DND-41 (cell line): ENCODE data around the gene RASGEF1C.

Experiments used
- ATAC-seq: fragments of 200-7000 bp; cut with Tn5 transposase; 3 replicates; pipeline ENCODE4 v1.9.1; 2021; ENCODE audit warnings: low read depth; ENCODE audit not compliant: insufficient read depth
- DNase-seq: peaks from one replicate; pipeline ENCODE4 v3.0.0-alpha.2; 2020
- H2AFZ ChIP-seq: 2 replicates; pipeline ENCODE4 v1.6.0; 2012; ENCODE audit warnings: low read depth, low read length
- H3K27ac ChIP-seq: 2 replicates; pipeline ENCODE4 v1.5.1; 2012; ENCODE audit warnings: low read length, inconsistent platforms
- H3K27me3 ChIP-seq: fragments of 200-600 bp; sonication (generic); 2 replicates; pipeline ENCODE4 v1.6.0; 2012; ENCODE audit warnings: low read length, mild to moderate bottlenecking, inconsistent platforms; ENCODE audit not compliant: insufficient read depth, poor library complexity
- H3K36me3 ChIP-seq: 2 replicates; pipeline ENCODE4 v1.5.1; 2012; ENCODE audit warnings: low read length, inconsistent platforms; ENCODE audit not compliant: insufficient read depth
- H3K4me1 ChIP-seq: 2 replicates; pipeline ENCODE4 v1.5.1; 2012; ENCODE audit warnings: mild to moderate bottlenecking, low read length; ENCODE audit not compliant: insufficient read depth
- H3K4me2 ChIP-seq: 2 replicates; pipeline ENCODE4 v1.6.0; 2012; ENCODE audit warnings: mild to moderate bottlenecking, moderate library complexity, low read length, inconsistent platforms; ENCODE audit not compliant: insufficient read depth
- H3K4me3 ChIP-seq, 2 experiments: fragments of 200-600 bp in 1 of 2; shearing (Covaris generic) in 1 of 2; 2 replicates each; pipeline ENCODE4 v1.5.1; 2012 to 2016; ENCODE audit warnings: inconsistent platforms in 2 of 2, low read length in 2 of 2, mild to moderate bottlenecking in 2 of 2, low read depth in 1 of 2, moderate library complexity in 1 of 2
- H3K79me2 ChIP-seq: 2 replicates; pipeline ENCODE4 v1.6.0; 2012; ENCODE audit warnings: low read length, inconsistent platforms; ENCODE audit not compliant: insufficient read depth
- H3K9ac ChIP-seq: 2 replicates; pipeline ENCODE4 v1.6.0; 2012; ENCODE audit warnings: low read depth, mild to moderate bottlenecking, inconsistent platforms, low read length, moderate library complexity
- H3K9me3 ChIP-seq: 2 replicates; pipeline ENCODE4 v1.5.1; 2012; ENCODE audit warnings: low read length, moderate library complexity, mild to moderate bottlenecking, inconsistent platforms; ENCODE audit not compliant: insufficient read depth, severe bottlenecking
- H4K20me1 ChIP-seq: 2 replicates; pipeline ENCODE4 v1.6.0; 2012; ENCODE audit warnings: low read length; ENCODE audit not compliant: insufficient read depth
- CTCF ChIP-seq: IDR thresholded peaks from 2 replicates; pipeline ENCODE4 v1.5.1; 2012; ENCODE audit warnings: borderline replicate concordance, low read length, moderate library complexity, mild to moderate bottlenecking; ENCODE audit not compliant: poor library complexity, severe bottlenecking; ENCODE audit errors: extremely low read depth
- EZH2 ChIP-seq: IDR thresholded peaks from 3 replicates; pipeline ENCODE4 v1.6.1; 2012; ENCODE audit warnings: borderline replicate concordance, low read depth, mild to moderate bottlenecking, moderate library complexity, low read length, inconsistent platforms; ENCODE audit not compliant: severe bottlenecking

RASGEF1C gene

GRCh38 chr5:180136630-180137381 lies 72.2 kb downstream of the RASGEF1C start:
- ATAC-seq (no peak), DNase-seq (no peak)
- H3K79me2 ChIP-seq: no peaks in the 10 kb centered on the region
- peaks cover 2% of the 10 kb centered on the region for H3K27me3 ChIP-seq
- no peaks in the 10 kb centered on the region for H3K4me1 ChIP-seq
- TF ChIP-seq EZH2 (no peak), CTCF (no peak)
- H3K36me3 ChIP-seq: no peaks in the 10 kb centered on the region
- H3K4me2 ChIP-seq: no peak overlapping the region
- H2AFZ ChIP-seq: no peak overlapping the region
- 0 out of 2 replicates have a peak, but pooled peaks cover 3% of the 10 kb centered on the region for H4K20me1 ChIP-seq
- H3K27ac ChIP-seq: no peak overlapping the region
- no peak overlapping the region for H3K9ac ChIP-seq
- no peak overlapping the region for H3K4me3 ChIP-seq
- H3K9me3 ChIP-seq: no peaks in the 10 kb centered on the region

DNA sequence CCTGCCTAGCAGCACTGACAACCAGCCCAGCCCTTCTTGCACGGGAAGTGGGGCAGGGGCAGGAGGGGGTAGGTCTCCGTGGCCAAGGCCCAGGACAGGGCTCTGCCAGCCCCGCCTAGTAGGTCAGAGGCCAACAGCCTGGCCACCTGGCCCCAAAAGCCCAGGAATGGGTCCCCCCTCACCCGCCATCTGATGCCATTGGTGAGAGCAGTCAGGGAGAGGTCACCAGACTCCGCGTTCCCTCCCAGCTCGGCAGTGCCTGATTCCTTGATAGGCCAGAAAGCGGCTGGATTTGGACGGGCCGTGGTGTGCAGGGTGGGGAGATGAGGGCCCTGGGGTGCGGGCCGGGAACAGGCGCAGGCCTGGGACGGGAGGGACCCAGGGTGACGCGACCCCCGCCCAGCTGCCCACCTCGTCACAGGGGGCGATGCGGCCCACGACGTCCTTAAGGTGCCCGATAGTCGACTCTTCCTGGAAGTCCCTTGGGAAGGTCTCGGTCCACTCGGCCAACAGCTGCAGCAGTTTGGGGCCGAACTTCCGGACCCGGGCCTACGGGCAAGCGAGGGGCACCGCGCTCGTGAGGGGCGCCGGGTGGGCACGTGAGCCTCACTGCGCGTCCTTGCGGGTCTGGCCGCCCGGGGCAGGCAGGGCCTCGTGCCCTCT lies 72.9 kb downstream of the RASGEF1C start:
- TF ChIP-seq EZH2 (no peak), CTCF (no peak)
- DNase-seq (no peak), ATAC-seq (no peak)
- H3K9ac ChIP-seq: no peak overlapping the region
- H3K27ac ChIP-seq: no peak overlapping the region
- H3K79me2 ChIP-seq: no peaks in the 10 kb centered on the region
- H3K36me3 ChIP-seq: no peaks in the 10 kb centered on the region
- no peak overlapping the region for H2AFZ ChIP-seq
- H3K27me3 ChIP-seq: peaks cover 2% of the 10 kb centered on the region
- H4K20me1 ChIP-seq: 0 out of 2 replicates have a peak, but pooled peaks cover 3% of the 10 kb centered on the region
- H3K9me3 ChIP-seq: no peaks in the 10 kb centered on the region
- no peaks in the 10 kb centered on the region for H3K4me1 ChIP-seq
- no peak overlapping the region for H3K4me2 ChIP-seq
- no peak overlapping the region for H3K4me3 ChIP-seq

DNA sequence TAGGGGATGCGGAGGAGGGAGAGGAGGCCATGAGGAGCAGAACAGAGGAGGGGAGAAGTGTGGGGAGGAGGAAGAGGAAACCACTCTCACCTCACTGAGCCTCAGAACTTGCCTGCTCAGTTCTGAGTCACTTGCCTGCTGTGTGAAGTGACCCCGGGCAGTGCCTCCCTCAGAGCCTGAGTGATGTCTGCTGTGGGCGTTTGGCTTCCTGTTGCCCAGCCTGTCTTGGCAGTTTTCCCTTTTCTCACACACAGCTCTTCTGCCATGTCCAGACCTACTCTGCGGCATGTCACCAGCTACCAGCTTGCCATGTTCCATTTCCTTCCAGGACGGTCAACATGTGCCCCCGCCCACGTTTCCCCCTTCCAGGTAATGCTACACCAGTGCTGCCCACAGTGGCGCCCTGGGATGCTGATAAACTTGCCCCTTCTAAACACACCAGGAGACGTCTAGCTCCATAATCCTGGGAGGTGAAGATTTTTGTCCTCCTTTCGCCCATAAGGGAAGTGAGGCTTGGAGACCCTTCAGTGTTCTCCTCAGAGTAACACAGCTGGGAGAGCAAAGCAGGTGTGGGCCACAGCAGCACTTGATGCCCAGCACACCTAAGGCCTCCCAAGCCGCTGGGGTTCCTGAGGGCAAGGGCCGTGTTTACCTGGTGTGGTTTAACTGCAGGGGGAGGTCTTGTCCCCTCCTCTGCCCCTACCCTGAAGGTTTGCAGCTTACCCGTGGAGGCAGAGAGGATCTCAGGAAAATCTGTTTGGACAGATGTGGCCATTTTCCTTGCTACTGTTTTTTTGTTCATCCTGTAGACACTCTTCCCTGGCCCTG lies 73.7 kb downstream of the RASGEF1C start:
- no peaks in the 10 kb centered on the region for H3K4me1 ChIP-seq
- no peak overlapping the region for H2AFZ ChIP-seq
- no peak overlapping the region for H3K4me2 ChIP-seq
- H3K27ac ChIP-seq: no peak overlapping the region
- peaks cover 2% of the 10 kb centered on the region for H3K27me3 ChIP-seq
- no peak overlapping the region for H3K4me3 ChIP-seq
- TF ChIP-seq EZH2 (no peak), CTCF (no peak)
- DNase-seq (no peak), ATAC-seq (no peak)
- H3K9me3 ChIP-seq: no peaks in the 10 kb centered on the region
- H3K9ac ChIP-seq: no peak overlapping the region
- H3K36me3 ChIP-seq: no peaks in the 10 kb centered on the region
- H3K79me2 ChIP-seq: no peaks in the 10 kb centered on the region
- H4K20me1 ChIP-seq: 0 out of 2 replicates have a peak, but pooled peaks cover 3% of the 10 kb centered on the region
